ENCODE data around the gene ZNF385B.
A peak's percentile ranks its signal among the peaks of the same experiment; 100 is the strongest.

The ZNF385B gene

GRCh38 chr2:179594268-179595112 is 266.9 kb downstream of the ZNF385B start:
- H3K4me3 ChIP-seq (ENCODE audit: low read depth, low read length) = no peak overlapping the region
- in situ Hi-C loops (cut with HindIII; ENCODE audit: low sequenced_read_pairs) = no loop called here
- no peak for DNase-seq (ENCODE audit: low read depth)
- no peak for TF ChIP-seq CTCF (IDR thresholded peaks at IDR 0.05; ENCODE audit: low read depth, low read length, missing control alignments)

- no peak for DNase-seq (ENCODE audit: low read depth)
- no peak overlapping the region for H3K4me3 ChIP-seq (ENCODE audit: low read depth, low read length)
- TF ChIP-seq CTCF (IDR thresholded peaks at IDR 0.05; ENCODE audit: low read depth, low read length, missing control alignments) = no peak
- in situ Hi-C loops (cut with HindIII; ENCODE audit: low sequenced_read_pairs) = no loop called here
Measured at GRCh38 chr2:179593323-179593722, 268.1 kb downstream of the ZNF385B start.

DNA sequence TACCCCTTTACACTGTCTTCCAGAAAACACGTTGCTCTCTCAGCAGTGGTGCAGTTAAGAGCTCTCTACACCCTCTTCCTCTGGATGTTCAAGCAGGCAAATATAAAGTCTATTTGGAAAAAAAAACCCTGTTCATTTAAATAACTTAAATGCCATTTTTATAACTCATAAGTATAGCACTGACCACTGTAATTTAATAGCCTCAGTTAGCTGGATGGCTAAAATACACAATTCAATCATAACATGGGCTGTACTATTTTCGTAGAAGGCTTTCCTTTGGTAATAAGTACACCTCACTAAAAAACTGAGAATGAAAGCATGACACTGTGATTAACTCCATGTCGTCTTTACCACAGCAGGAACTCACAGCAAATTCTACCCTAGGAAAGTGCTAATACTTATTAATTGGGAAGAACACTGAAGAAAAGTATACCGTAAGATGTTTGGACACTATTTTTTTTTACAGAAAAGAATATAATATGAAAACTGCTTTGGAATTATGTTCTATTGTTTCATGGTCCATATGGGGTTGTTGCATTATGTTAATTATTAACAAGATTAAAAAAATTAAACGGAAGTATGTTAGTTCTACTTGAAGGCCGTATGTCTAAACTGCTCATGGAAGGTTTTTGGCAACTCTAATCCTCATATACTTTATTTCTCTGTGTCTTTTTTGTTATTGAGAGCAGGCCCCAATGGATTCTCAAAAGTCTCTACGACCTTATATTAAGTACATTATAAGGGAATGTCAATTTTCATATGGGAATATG is 269.1 kb downstream of the ZNF385B start:
- in situ Hi-C loops (cut with HindIII; ENCODE audit: low sequenced_read_pairs) = no loop called here
- TF ChIP-seq CTCF (IDR thresholded peaks at IDR 0.05; ENCODE audit: low read depth, low read length, missing control alignments) = no peak
- no peak overlapping the region for H3K4me3 ChIP-seq (ENCODE audit: low read depth, low read length)
- DNase-seq (ENCODE audit: low read depth) = peak; percentile 49

DNA sequence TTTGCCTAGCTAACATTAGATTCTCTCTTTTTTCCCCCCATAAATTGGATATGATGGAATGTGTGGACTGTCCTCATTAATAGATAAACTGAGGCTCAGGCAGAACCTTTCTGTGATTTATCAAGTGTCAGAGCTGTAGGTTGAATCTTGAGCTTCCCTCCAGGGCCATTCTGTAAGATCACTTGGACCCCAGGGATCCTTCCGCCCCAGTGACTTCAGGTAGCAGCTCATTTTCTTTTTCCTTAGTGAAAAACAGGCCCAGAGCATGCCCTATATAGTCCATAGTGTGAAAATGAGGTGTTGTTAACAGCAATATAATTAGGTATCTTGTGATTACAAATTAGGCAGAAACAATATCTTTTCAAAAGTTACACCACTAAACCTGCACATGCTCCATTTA is 269.7 kb downstream of the ZNF385B start:
- no peak for TF ChIP-seq CTCF (IDR thresholded peaks at IDR 0.05; ENCODE audit: low read depth, low read length, missing control alignments)
- no peak for DNase-seq (ENCODE audit: low read depth)
- H3K4me3 ChIP-seq (ENCODE audit: low read depth, low read length) = no peak overlapping the region
- in situ Hi-C loops (cut with HindIII; ENCODE audit: low sequenced_read_pairs) = no loop called here

GRCh38 chr2:179588486-179589145 is 272.8 kb downstream of the ZNF385B start:
- no peak for DNase-seq (ENCODE audit: low read depth)
- H3K4me3 ChIP-seq (ENCODE audit: low read depth, low read length) = no peak overlapping the region
- in situ Hi-C loops (cut with HindIII; ENCODE audit: low sequenced_read_pairs) = no loop called here
- TF ChIP-seq CTCF (IDR thresholded peaks at IDR 0.05; ENCODE audit: low read depth, low read length, missing control alignments) = no peak

DNA sequence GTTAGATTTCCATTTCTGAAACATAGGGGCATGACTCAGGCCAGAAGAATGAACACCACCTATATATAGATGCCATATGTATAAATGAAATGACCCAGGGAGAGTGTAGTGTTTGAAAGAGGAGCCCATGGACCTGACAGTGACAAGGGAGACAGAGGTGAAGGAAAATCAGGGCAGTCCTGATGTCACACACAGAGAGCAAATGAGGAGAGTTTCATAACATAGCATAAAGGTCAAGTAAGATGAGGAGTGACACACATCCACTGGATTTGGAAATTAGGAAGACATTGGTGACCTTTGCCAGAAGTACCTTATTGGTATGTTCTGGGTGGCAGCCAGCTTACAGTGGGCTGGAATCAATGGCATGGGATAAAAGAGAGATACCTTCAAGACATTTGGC is 276.7 kb downstream of the ZNF385B start:
- no peak for TF ChIP-seq CTCF (IDR thresholded peaks at IDR 0.05; ENCODE audit: low read depth, low read length, missing control alignments)
- no peak for DNase-seq (ENCODE audit: low read depth)
- H3K4me3 ChIP-seq (ENCODE audit: low read depth, low read length) = no peak overlapping the region
- in situ Hi-C loops (cut with HindIII; ENCODE audit: low sequenced_read_pairs) = no loop called here

All from astrocyte of the cerebellum (primary cell).